Heart right ventricle (tissue), 16 donors: ENCODE results near the gene GARNL3. TPM values are rescaled to one million over a fixed set of nuclear protein-coding genes. Genes with fewer than 3 reads are reported as not detected.
A peak's percentile ranks its signal among the peaks of the same experiment; 100 is the strongest.

ENCODE experiments used
- ATAC-seq, 8 donors: fragments of 200-7000 bp; cut with Tn5 transposase; one replicate each; pipeline ENCODE4 v1.9.1; 2020; ENCODE audit warnings: mild to moderate bottlenecking in 8 of 8, moderate library complexity in 8 of 8, moderate number of reproducible peaks in 1 of 8
- DNase-seq, 2 donors: peaks; one replicate each; pipeline ENCODE4 v3.0.0-alpha.2; 2020
- H3K27ac ChIP-seq, 10 donors: fragments of 200-600 bp; sonication (generic) in 2 of 10; one replicate each; pipeline versions ENCODE4 v1.5.0 to v1.8.0; 2020 to 2022; ENCODE audit warnings: mild to moderate bottlenecking in 3 of 10
- H3K27me3 ChIP-seq, 7 donors: fragments of 200-600 bp; one replicate each; pipeline ENCODE4 v1.8.0; 2021 to 2022; ENCODE audit warnings: mild to moderate bottlenecking in 2 of 7
- H3K36me3 ChIP-seq, 9 donors: fragments of 200-600 bp; sonication (generic) in 1 of 9; one replicate each; pipeline versions ENCODE4 v1.5.0 to v1.8.0; 2020 to 2022; ENCODE audit warnings: mild to moderate bottlenecking in 2 of 9
- H3K4me1 ChIP-seq, 9 donors: fragments of 200-600 bp; sonication (generic) in 1 of 9; one replicate each; pipeline versions ENCODE4 v1.5.0 to v1.8.0; 2020 to 2022; ENCODE audit warnings: mild to moderate bottlenecking in 4 of 9
- H3K4me3 ChIP-seq, 10 donors: fragments of 200-600 bp; sonication (generic) in 2 of 10; one replicate each; pipeline versions ENCODE4 v1.5.0 to v1.8.0; 2020 to 2022; ENCODE audit warnings: mild to moderate bottlenecking in 7 of 10, moderate library complexity in 2 of 10
- H3K9me3 ChIP-seq, 11 donors: fragments of 200-600 bp in 10 of 11; sonication (generic) in 2 of 11; one replicate each; pipeline versions ENCODE4 v1.5.0 to v1.8.0; 2013 to 2022; ENCODE audit warnings: mild to moderate bottlenecking in 2 of 11, control low read depth in 1 of 11, moderate library complexity in 1 of 11
- WGBS, 2 donors: extraction: QIAGEN DNeasy Blood & Tissue Kit; methylation state at CpG; one replicate each; pipeline ENCODE4 v1.1.7; 2013; ENCODE audit warnings: inconsistent platforms in 1 of 2; 5-methylcytosine and 5-hydroxymethylcytosine counted together
- intact Hi-C, 10 donors: fragments of 100-400 bp; cut with DNase I; formaldehyde crosslinking; loops; one replicate each; pipeline versions ENCODE4 v1.11.1 to v1.14.2; 2022
- polyA plus RNA-seq, 2 donors: library from polyadenylated mRNA; stranded (reverse); fragments of 200-250 nt; gene quantifications; one replicate each; pipeline ENCODE4 v1.2.3, GENCODE V29; 2013
- total RNA-seq, 10 donors: library from RNA; stranded (reverse); fragmentation: NEBNext Ultra II Directional in 3 of 10; extraction: Animal tissue kit (Norgen Biotek cat#: 25700) in 3 of 10; gene quantifications; one replicate each; pipeline versions ENCODE4 v1.2.1 to v1.2.4, GENCODE V29; 2021 to 2023
- TF ChIP-seq, protein P1 (sequence below), 9 donors: fragments of 200-600 bp; sonication (generic) in 2 of 9; IDR thresholded peaks; one replicate each; pipeline versions ENCODE4 v1.5.0 to v1.8.0; 2021 to 2022; ENCODE audit warnings: antibody characterized with exemption in 9 of 9, mild to moderate bottlenecking in 5 of 9, moderate library complexity in 1 of 9
- donor health status: Arrhythmogenic right ventricular cardiomyopathy.
- donor health status: ischemic (EF 13 %, LVEDD 7.1; RV severe dilation, severe dysfunction).
- donor health status: healthy with polysubstance abuse.
- donor health status: DM: no; HTN: yes; CAD: no.
- donor health status: DM: no; HTN: no; CAD: no.
- donor health status: ischemic (EF 25% LVEDD 6.9; RV normal size, moderate dysfunction).
- donor health status: ischemic (EF 25% LVEDD 5.7; RV mildly dilated, moderate dysfunction).
- donor health status: healthy.
- donor health status: DM: yes; HTN: yes; CAD: no.
- donor health status: Ischemic cardiomyopathy.
- donor health status: ischemic (EF 35%, LVEDD 5.7; RV mildly dilated, moderate dysfunction).
- donor health status: nonischemic (EF 11% LVEDD 7.7; RV severe dilation, severe dysfunction).
- donor health status: DM: yes; HTN: yes; CAD: no.
- donor health status: PGD.
- donor health status: ischemic (EF 29% LVEDD 5.4; RV normal size, mild dysfunction).
- donor health status: nonischemic (EF 23%, LVEDD 6.1; RV moderate dilation, normal function).

The GARNL3 gene
- total and polyA plus RNA-seq, 12 donors = 3.3 to 53.1 (median 28.3) TPM

DNA sequence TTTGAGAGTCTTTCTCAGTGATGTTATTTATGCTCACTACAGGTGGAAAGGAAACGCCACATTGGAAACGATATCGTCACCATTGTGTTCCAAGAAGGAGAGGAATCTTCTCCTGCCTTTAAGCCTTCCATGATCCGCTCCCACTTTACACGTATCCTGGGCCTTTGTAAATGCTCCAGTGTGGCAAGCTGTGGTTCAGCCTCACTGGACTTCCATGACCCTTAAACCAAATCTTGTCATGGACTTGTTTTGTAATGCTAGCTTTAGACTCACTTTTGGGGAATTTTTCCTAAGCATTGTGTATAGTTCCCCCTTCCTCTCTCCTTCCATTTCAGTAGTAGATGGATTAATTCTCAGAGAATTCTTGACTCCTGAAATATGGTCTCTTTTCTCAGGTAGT is 71.5 kb downstream of the GARNL3 start:
- no peak overlapping the region for H3K4me3 ChIP-seq
- WGBS, 2 donors = 83 to 85% methylated on average over 5 of the region's 5 CpGs
- peak overlapping the region in 9 of 10 donors; percentile 36 to 82 (median 74) for H3K27ac ChIP-seq
- H3K27me3 ChIP-seq = no peaks in the 10 kb centered on the region
- peaks cover 24 to 81% (median 65%) of the 10 kb centered on the region in 9 donors for H3K4me1 ChIP-seq
- intact Hi-C loops = no loop called here
- TF ChIP-seq, protein P1, sequence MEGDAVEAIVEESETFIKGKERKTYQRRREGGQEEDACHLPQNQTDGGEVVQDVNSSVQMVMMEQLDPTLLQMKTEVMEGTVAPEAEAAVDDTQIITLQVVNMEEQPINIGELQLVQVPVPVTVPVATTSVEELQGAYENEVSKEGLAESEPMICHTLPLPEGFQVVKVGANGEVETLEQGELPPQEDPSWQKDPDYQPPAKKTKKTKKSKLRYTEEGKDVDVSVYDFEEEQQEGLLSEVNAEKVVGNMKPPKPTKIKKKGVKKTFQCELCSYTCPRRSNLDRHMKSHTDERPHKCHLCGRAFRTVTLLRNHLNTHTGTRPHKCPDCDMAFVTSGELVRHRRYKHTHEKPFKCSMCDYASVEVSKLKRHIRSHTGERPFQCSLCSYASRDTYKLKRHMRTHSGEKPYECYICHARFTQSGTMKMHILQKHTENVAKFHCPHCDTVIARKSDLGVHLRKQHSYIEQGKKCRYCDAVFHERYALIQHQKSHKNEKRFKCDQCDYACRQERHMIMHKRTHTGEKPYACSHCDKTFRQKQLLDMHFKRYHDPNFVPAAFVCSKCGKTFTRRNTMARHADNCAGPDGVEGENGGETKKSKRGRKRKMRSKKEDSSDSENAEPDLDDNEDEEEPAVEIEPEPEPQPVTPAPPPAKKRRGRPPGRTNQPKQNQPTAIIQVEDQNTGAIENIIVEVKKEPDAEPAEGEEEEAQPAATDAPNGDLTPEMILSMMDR (IDR thresholded peaks at IDR 0.05) = no peak
- no peaks in the 10 kb centered on the region for H3K9me3 ChIP-seq
- ATAC-seq = no peak
- no peak for DNase-seq
- peaks cover 0 to 31% (median 0%) of the 10 kb centered on the region in 9 donors for H3K36me3 ChIP-seq

DNA sequence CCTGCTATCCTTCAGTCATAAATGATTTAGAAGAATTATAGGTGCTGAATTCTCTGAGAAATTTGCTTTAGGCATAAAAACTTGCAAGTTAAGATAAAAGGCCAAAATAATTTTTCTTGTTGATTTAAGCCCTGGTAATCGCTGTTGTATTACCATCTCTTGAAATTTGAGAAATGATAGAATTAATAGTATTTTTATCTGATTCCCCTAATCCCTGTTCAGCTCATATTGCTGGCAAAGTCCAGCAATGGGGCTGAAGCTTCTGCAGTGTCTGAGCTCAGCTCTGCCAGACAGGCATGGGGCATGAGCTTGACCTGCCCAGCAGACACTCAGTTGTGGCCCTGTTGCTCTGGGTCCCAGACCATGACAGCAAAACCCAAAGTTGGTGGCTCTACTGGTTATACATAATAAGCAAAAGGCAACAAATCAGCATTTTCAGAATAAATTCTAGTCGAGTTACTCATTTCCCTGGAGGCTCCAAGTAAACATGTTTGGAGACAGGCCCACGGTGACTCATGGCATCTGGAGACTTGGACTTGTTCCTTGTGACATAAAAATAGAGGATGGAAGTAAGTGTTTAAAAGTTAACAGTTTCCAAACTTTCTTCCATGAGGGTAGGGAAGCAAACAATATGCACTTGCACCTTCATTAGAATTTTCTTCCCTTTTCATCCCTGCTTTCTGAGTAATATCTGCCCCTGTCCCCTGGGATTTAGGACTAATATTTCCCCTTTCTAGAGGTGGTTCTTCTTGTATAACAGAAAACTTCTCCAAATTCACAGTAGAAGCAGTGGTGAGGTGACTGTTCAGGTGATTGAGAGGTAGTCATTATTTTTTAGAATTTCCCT is 72.2 kb downstream of the GARNL3 start:
- H3K4me1 ChIP-seq = peaks cover 24 to 88% (median 67%) of the 10 kb centered on the region in 9 donors
- ATAC-seq (peak; percentile 45 to 86 (median 83)), DNase-seq (peak; percentile 60 to 90)
- intact Hi-C loops = no loop called here
- H3K4me3 ChIP-seq = no peak overlapping the region
- H3K9me3 ChIP-seq = no peaks in the 10 kb centered on the region
- H3K36me3 ChIP-seq = peaks cover 0 to 33% (median 0%) of the 10 kb centered on the region in 9 donors
- TF ChIP-seq, protein P1 (IDR thresholded peaks at IDR 0.05) = no peak
- H3K27ac ChIP-seq = peak overlapping the region in 9 of 10 donors; percentile 58 to 82 (median 74)
- 25 to 28% methylated on average over 3 of the region's 3 CpGs for WGBS, 2 donors
- H3K27me3 ChIP-seq = no peaks in the 10 kb centered on the region

- DNase-seq (peak in 1 of 2 donors; percentile 63), ATAC-seq (peak; percentile 26 to 67 (median 54))
- H3K36me3 ChIP-seq = peaks cover 0 to 50% (median 6%) of the 10 kb centered on the region in 9 donors
- no peak overlapping the region for H3K4me3 ChIP-seq
- H3K27me3 ChIP-seq = no peaks in the 10 kb centered on the region
- 57 to 59% methylated on average over 2 of the region's 2 CpGs for WGBS, 2 donors
- TF ChIP-seq, protein P1 (IDR thresholded peaks at IDR 0.05) = peak in 1 of 9 donors; percentile 11
- intact Hi-C loops = loop anchor here in 5 of 10 donors (5.0 to 10.0 kb wide), 4 partner anchors 96 to 126 kb away; no protein-coding TSS in a partner anchor
- no peaks in the 10 kb centered on the region for H3K9me3 ChIP-seq
- peaks cover 24 to 68% (median 53%) of the 10 kb centered on the region in 9 donors for H3K4me1 ChIP-seq
- peak overlapping the region in 8 of 10 donors; percentile 13 to 76 (median 61) for H3K27ac ChIP-seq
Observed at GRCh38 chr9:127340721-127341120, 76.1 kb downstream of the GARNL3 start.

DNA sequence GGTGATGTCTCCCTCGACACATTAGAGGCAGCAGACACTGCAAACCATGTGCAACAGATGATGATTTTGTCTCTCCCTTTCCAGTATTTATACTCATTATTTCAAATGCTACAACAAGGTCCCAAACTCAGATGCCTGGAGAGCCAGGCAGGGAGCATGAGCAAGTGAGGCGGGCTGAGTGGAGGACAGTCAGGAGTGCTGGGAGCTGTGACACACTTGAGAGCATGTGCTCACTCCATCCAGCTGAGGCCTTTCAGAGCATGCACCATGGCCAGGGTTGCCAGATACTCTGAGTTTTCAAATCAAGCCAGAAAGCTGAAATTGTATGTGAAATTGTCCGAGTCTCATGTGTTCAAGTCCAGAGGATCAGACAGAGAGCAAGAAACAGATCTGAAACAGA is 76.6 kb downstream of the GARNL3 start:
- peaks cover 23 to 68% (median 53%) of the 10 kb centered on the region in 9 donors for H3K4me1 ChIP-seq
- ATAC-seq = peak in 1 of 8 donors; percentile 36
- 64 to 72% methylated on average over 3 of the region's 3 CpGs for WGBS, 2 donors

More for the DNA sequence above, 76.6 kb downstream of the GARNL3 start:
- Histone ChIP-seq H3K9me3 (no peaks in the 10 kb centered on the region), H3K27ac (peak overlapping the region in 9 of 10 donors; percentile 2 to 76 (median 59)), H3K27me3 (no peaks in the 10 kb centered on the region), H3K36me3 (peaks cover 0 to 47% (median 6%) of the 10 kb centered on the region in 9 donors), H3K4me3 (no peak overlapping the region)
- TF ChIP-seq, protein P1 (IDR thresholded peaks at IDR 0.05) = no peak
- intact Hi-C loops = loop anchor here in 5 of 10 donors (5.0 to 10.0 kb wide), 4 partner anchors 96 to 126 kb away; no protein-coding TSS in a partner anchor
- no peak for DNase-seq
